ENCODE results near the gene WNT2B. TPM values are rescaled to one million over a fixed set of nuclear protein-coding genes. Genes with fewer than 3 reads are reported as not detected.
A peak's percentile ranks its signal among the peaks of the same experiment; 100 is the strongest.

Gene WNT2B
- polyA plus RNA-seq, 1 of the 3 experiments (the other 2 are of a cell fraction): 4.3 TPM

GRCh38 chr1:112542206-112542973, 33.6 kb downstream of the WNT2B start (continued):
- TF ChIP-seq NRF1 (IDR thresholded peaks at IDR 0.05; ENCODE audit: low read depth, low read length) (no peak), SMC3 (IDR thresholded peaks at IDR 0.05; ENCODE audit: low read depth, low read length) (no peak), GATA2 (CRISPR knock-in tag; IDR thresholded peaks at IDR 0.05) (no peak), GABPA (IDR thresholded peaks at IDR 0.05; ENCODE audit: low read depth) (no peak), EZH2phosphoT487 (IDR thresholded peaks at IDR 0.05; ENCODE audit: borderline replicate concordance, low read depth) (no peak), ELF1 (IDR thresholded peaks at IDR 0.05) (no peak), YY1 (IDR thresholded peaks at IDR 0.05; ENCODE audit: low read depth) (no peak)

GRCh38 chr1:112544011-112544688, 35.4 kb downstream of the WNT2B start:
- CTCF ChIA-PET: interaction anchor here (1.2 to 1.9 kb wide), 3 partner anchors 13 to 42 kb away, joined by 4 to 7 read pairs (median 5); no protein-coding TSS in a partner anchor
- no peaks in the 10 kb centered on the region for H3K27me3 ChIP-seq (ENCODE audit: insufficient read depth)
- no peak for DNase-seq
- H4K20me1 ChIP-seq (ENCODE audit: insufficient read depth): no peaks in the 10 kb centered on the region
- peak overlapping the region; percentile 55; the same call in 1 of the 2 replicates for H3K9ac ChIP-seq
- H3K4me2 ChIP-seq: peak overlapping the region; percentile 49; the same call in 1 of the 2 replicates
- H3K36me3 ChIP-seq (replicated peaks in 1 of 2; ENCODE audit: control insufficient read depth in 1 of 2, insufficient read depth in 2 of 2, low read length in 1 of 2): peaks cover 18 to 24% of the 10 kb centered on the region in 2 experiments
- H3K4me3 ChIP-seq (ENCODE audit: low read depth in 2 of 2, low read length in 1 of 2): peak overlapping the region in 1 of 2 experiments; percentile 0; a peak in 1 of 4 replicates
- POLR2A ChIA-PET: no interaction called here
- no peaks in the 10 kb centered on the region for H3K9me3 ChIP-seq
- peaks cover 0 to 10% of the 10 kb centered on the region in 2 experiments; a peak in 1 of 4 replicates for H3K4me1 ChIP-seq (ENCODE audit: control insufficient read depth in 1 of 2, insufficient read depth in 2 of 2, low read depth in 1 of 2, low read length in 1 of 2)
- peak overlapping the region; percentile 64; the same call in 1 of the 2 replicates for H2AFZ ChIP-seq (ENCODE audit: low read depth)
- H3K79me2 ChIP-seq (ENCODE audit: insufficient read depth): no peaks in the 10 kb centered on the region
- WGBS (ENCODE audit: low lambda C conversion rate): 0% methylated on average over 1 of the region's 1 CpG
- peak overlapping the region; percentile 50 to 98; a peak in 3 of 4 replicates for H3K27ac ChIP-seq (ENCODE audit: low read depth in 2 of 2, low read length in 1 of 2)
- no peaks in the 10 kb centered on the region for H3K9me2 ChIP-seq
- peaks cover 26% of the 10 kb centered on the region for H3F3A ChIP-seq (replicated peaks; ENCODE audit: insufficient read depth)
- TF ChIP-seq CTCF (IDR thresholded peaks at IDR 0.05): no peak
- TF ChIP-seq JUND (IDR thresholded peaks at IDR 0.05): peak; percentile 92
- TF ChIP-seq FOSL2 (IDR thresholded peaks at IDR 0.05; ENCODE audit: borderline replicate concordance, low read depth): peak; percentile 96
- no peak for TF ChIP-seq USF2 (IDR thresholded peaks at IDR 0.05; ENCODE audit: borderline replicate concordance, low read depth, low read length)
- TF ChIP-seq ZBTB33 (IDR thresholded peaks at IDR 0.05; ENCODE audit: borderline replicate concordance, low read depth): peak; percentile 41; the same call in 1 of the 2 replicates
- TF ChIP-seq RCOR1 (IDR thresholded peaks at IDR 0.05; ENCODE audit: low read length): no peak
- peak in 1 of 2 experiments; percentile 88; a peak in 2 of 4 replicates for TF ChIP-seq EP300 (IDR thresholded peaks at IDR 0.05; ENCODE audit: borderline replicate concordance in 1 of 2, low read depth in 1 of 2, low read length in 1 of 2)
- TF ChIP-seq TAF1 (IDR thresholded peaks at IDR 0.05; ENCODE audit: borderline replicate concordance, low read depth, low read length): no peak
- TF ChIP-seq NRF1 (IDR thresholded peaks at IDR 0.05; ENCODE audit: low read depth, low read length): no peak
- no peak for TF ChIP-seq SMC3 (IDR thresholded peaks at IDR 0.05; ENCODE audit: low read depth, low read length)
- TF ChIP-seq NFIC (IDR thresholded peaks at IDR 0.05; ENCODE audit: borderline replicate concordance): peak; percentile 62; the same call in 1 of the 2 replicates
- TF ChIP-seq PBX3 (IDR thresholded peaks at IDR 0.05): peak; percentile 81
- peak; percentile 70 for TF ChIP-seq GABPA (IDR thresholded peaks at IDR 0.05; ENCODE audit: low read depth)
- TF ChIP-seq MEF2A (IDR thresholded peaks at IDR 0.05; ENCODE audit: borderline replicate concordance, low read depth): peak; percentile 94
- TF ChIP-seq RAD21 (IDR thresholded peaks at IDR 0.05; ENCODE audit: low read length): no peak
- TF ChIP-seq TCF12 (IDR thresholded peaks at IDR 0.05): peak; percentile 80
- TF ChIP-seq RFX5 (IDR thresholded peaks at IDR 0.05; ENCODE audit: low read length): no peak
- no peak for TF ChIP-seq SIN3A (IDR thresholded peaks at IDR 0.05; ENCODE audit: borderline replicate concordance, low read depth, low read length)
- no peak for TF ChIP-seq FOXJ3 (CRISPR knock-in tag; IDR thresholded peaks at IDR 0.05)
- TF ChIP-seq MAX (IDR thresholded peaks at IDR 0.05; ENCODE audit: low read depth): 0 out of 2 replicates have a peak, but pooled peaks have one; percentile 39
- no peak for TF ChIP-seq EZH2phosphoT487 (IDR thresholded peaks at IDR 0.05; ENCODE audit: borderline replicate concordance, low read depth)
